Esophagus muscularis mucosa (tissue), 4 donors: ENCODE data around the gene VTI1A.

ENCODE experiments used
- CTCF ChIP-seq, 3 experiments: fragments of 200-600 bp in 2 of 3; fragments of 450-650 bp in 1 of 3; sonication (generic) in 2 of 3; IDR thresholded peaks; one replicate each; pipeline ENCODE4 v1.5.1; 2017 to 2019; ENCODE audit warnings: antibody characterized with exemption in 3 of 3, mild to moderate bottlenecking in 2 of 3, moderate library complexity in 1 of 3
- EP300 ChIP-seq: sonication (generic); formaldehyde crosslinking; IDR thresholded peaks from one replicate; pipeline ENCODE4 v1.6.1; 2017; ENCODE audit warnings: antibody characterized with exemption
- POLR2AphosphoS5 ChIP-seq, 2 donors: sonication (generic); formaldehyde crosslinking; IDR thresholded peaks; one replicate each; pipeline ENCODE4 v1.6.1; 2017; ENCODE audit warnings: antibody characterized with exemption in 2 of 2

GRCh38 chr10:112698133-112698817 is 251.3 kb downstream of the VTI1A start:
- TF ChIP-seq CTCF (IDR thresholded peaks at IDR 0.05) (no peak), EP300 (no peak), POLR2AphosphoS5 (IDR thresholded peaks at IDR 0.05) (no peak)
